HCT116 (cell line): ENCODE results near the gene PPP2CA. TPM values are rescaled to one million over a fixed set of nuclear protein-coding genes. Genes with fewer than 3 reads are reported as not detected.

Source experiments
- ATAC-seq: fragments of 200-7000 bp; cut with Tn5 transposase; 2 replicates; pipeline ENCODE4 v1.9.1; 2020; ENCODE audit warnings: mild to moderate bottlenecking, moderate library complexity
- BruUV-seq: library from RNA; stranded (reverse); fragments of 400-500 nt; replicated peaks from 2 replicates; lab custom pipeline; 2021; lab: Mats Ljungman, UMichigan
- CTCF ChIA-PET: fragments of 300-600 bp; sonication (Branson Sonifier 250); formaldehyde crosslinking; loops from one replicate; lab custom pipeline; 2021; ENCODE audit warnings: antibody characterized with exemption; lab: Charles Lee
- POLR2A ChIA-PET: fragments of 300-600, 350-600 bp; sonication (Branson Sonifier 250); formaldehyde crosslinking; loops from one replicate; lab custom pipeline; 2021; ENCODE audit warnings: antibody characterized with exemption; lab: Charles Lee
- RAD21 ChIA-PET, 2 experiments: fragments of 300-600 bp; sonication (Branson Sonifier 250); formaldehyde crosslinking; loops; one replicate each; lab custom pipeline; 2023; ENCODE audit warnings: low total read pairs in 2 of 2; ENCODE audit not compliant: uncharacterized antibody in 2 of 2, unreplicated experiment in 2 of 2, low non-redundant PET in 1 of 2; lab: Charles Lee
- DNase-seq: peaks from one replicate; pipeline ENCODE4 v3.0.0-alpha.2; 2010; ENCODE audit warnings: low read depth, low spot score
- H2AFZ ChIP-seq: fragments of 200-600 bp; shearing (Covaris generic), sonication (generic); 2 replicates; pipeline ENCODE4 v1.6.1; 2017; ENCODE audit warnings: low read depth, mixed run types, mixed read lengths, antibody characterized with exemption, low read length; ENCODE audit not compliant: poor library complexity, severe bottlenecking
- H3K27ac ChIP-seq: 2 replicates; pipeline ENCODE4 v1.5.1; 2012; ENCODE audit warnings: low read depth, low read length
- H3K27me3 ChIP-seq: fragments of 200-600 bp; sonication (generic); 2 replicates; pipeline ENCODE4 v1.6.1; 2016; ENCODE audit warnings: mixed run types, low read length, mixed read lengths; ENCODE audit not compliant: insufficient read depth
- H3K36me3 ChIP-seq, 2 experiments: fragments of 200-500 bp in 1 of 2; fragments of 200-600 bp in 1 of 2; sonication (Bioruptor generic) in 1 of 2; sonication (generic) in 1 of 2; 2 replicates each; pipeline versions ENCODE4 v1.5.1 to v1.6.1; 2014 to 2016; ENCODE audit warnings: low read length in 2 of 2, inconsistent platforms in 1 of 2, mixed read lengths in 1 of 2, mixed run types in 1 of 2; ENCODE audit not compliant: insufficient read depth in 2 of 2, control insufficient read depth in 1 of 2
- H3K4me1 ChIP-seq, 2 experiments: fragments of 200-600 bp in 1 of 2; sonication (generic) in 1 of 2; 2 replicates each; pipeline versions ENCODE4 v1.5.1 to v1.6.1; 2012 to 2017; ENCODE audit warnings: low read length in 2 of 2, inconsistent platforms in 1 of 2, mild to moderate bottlenecking in 1 of 2, mixed read lengths in 1 of 2, mixed run types in 1 of 2, moderate library complexity in 1 of 2; ENCODE audit not compliant: insufficient read depth in 2 of 2, control insufficient read depth in 1 of 2
- H3K4me2 ChIP-seq: fragments of 200-600 bp; sonication (generic); 2 replicates; pipeline ENCODE4 v1.6.1; 2017; ENCODE audit warnings: mixed run types, low read length, mixed read lengths
- H3K4me3 ChIP-seq, 2 experiments: fragments of 200-600 bp in 1 of 2; sonication (generic) in 1 of 2; replicated peaks in 1 of 2; 2 replicates each; pipeline ENCODE4 v1.5.1; 2011 to 2016; ENCODE audit warnings: low read length in 2 of 2, control low read depth in 1 of 2, low read depth in 1 of 2, mild to moderate bottlenecking in 1 of 2, mixed read lengths in 1 of 2, mixed run types in 1 of 2
- H3K79me2 ChIP-seq: fragments of 200-600 bp; sonication (generic); 2 replicates; pipeline ENCODE4 v1.6.1; 2017; ENCODE audit warnings: mild to moderate bottlenecking, mixed run types, low read length, moderate library complexity, mixed read lengths; ENCODE audit not compliant: insufficient read depth
- H3K9ac ChIP-seq: fragments of 200-600 bp; sonication (generic); 2 replicates; pipeline ENCODE4 v1.6.1; 2016; ENCODE audit warnings: low read length, mixed read lengths
- H3K9me2 ChIP-seq: fragments of 200-600 bp; sonication (generic), shearing (Covaris generic); 2 replicates; pipeline ENCODE4 v1.6.1; 2017; ENCODE audit warnings: mixed run types, mild to moderate bottlenecking, moderate library complexity; ENCODE audit not compliant: insufficient read depth
- H3K9me3 ChIP-seq, 2 experiments: fragments of 200-500 bp in 1 of 2; fragments of 200-600 bp in 1 of 2; sonication (Bioruptor generic) in 1 of 2; sonication (generic) in 1 of 2; 2 replicates each; pipeline ENCODE4 v1.6.1; 2014 to 2017; ENCODE audit warnings: low read length in 2 of 2, mixed read lengths in 2 of 2, inconsistent platforms in 1 of 2, low read depth in 1 of 2, mild to moderate bottlenecking in 1 of 2, mixed run types in 1 of 2, moderate library complexity in 1 of 2; ENCODE audit not compliant: control insufficient read depth in 1 of 2, insufficient read depth in 1 of 2
- H4K20me1 ChIP-seq: fragments of 200-600 bp; sonication (generic), shearing (Covaris generic); 2 replicates; pipeline ENCODE4 v1.6.1; 2017; ENCODE audit warnings: mixed run types, mild to moderate bottlenecking, moderate library complexity; ENCODE audit not compliant: insufficient read depth
- ATF3 ChIP-seq: IDR thresholded peaks from 2 replicates; pipeline ENCODE4 v1.6.1; 2012
- CBX3 ChIP-seq: IDR thresholded peaks from 2 replicates; pipeline ENCODE4 v1.6.1; 2012; ENCODE audit warnings: low read depth
- CTCF ChIP-seq, 3 experiments: fragments of 200-600 bp in 1 of 3; sonication (generic) in 1 of 3; IDR thresholded peaks in 2 of 3; conservative IDR thresholded peaks in 1 of 3; 2 replicates each; pipeline ENCODE4 v1.5.1; 2012 to 2017; ENCODE audit warnings: low read depth in 2 of 3, low read length in 2 of 3, antibody characterized with exemption in 1 of 3, borderline replicate concordance in 1 of 3, control low read depth in 1 of 3, mild to moderate bottlenecking in 1 of 3, mixed read lengths in 1 of 3, mixed run types in 1 of 3, moderate library complexity in 1 of 3; ENCODE audit not compliant: insufficient read depth in 1 of 3
- EGR1 ChIP-seq: IDR thresholded peaks from 2 replicates; pipeline ENCODE4 v1.6.1; 2012; ENCODE audit warnings: low read depth
- ELF1 ChIP-seq: IDR thresholded peaks from 2 replicates; pipeline ENCODE4 v1.6.1; 2012; ENCODE audit warnings: low read depth, borderline replicate concordance
- EZH2 ChIP-seq: fragments of 200-600 bp; sonication (generic); IDR thresholded peaks from 2 replicates; pipeline ENCODE4 v1.6.1; 2017; ENCODE audit warnings: antibody characterized with exemption, mixed run types
- EZH2phosphoT487 ChIP-seq: fragments of 200-600 bp; IDR thresholded peaks from 2 replicates; pipeline ENCODE4 v1.6.1; 2018; ENCODE audit warnings: antibody characterized with exemption, borderline replicate concordance
- FOSL1 ChIP-seq: IDR thresholded peaks from 2 replicates; pipeline ENCODE4 v1.6.1; 2012; ENCODE audit warnings: low read depth
- JUND ChIP-seq: IDR thresholded peaks from 2 replicates; pipeline ENCODE4 v1.6.1; 2012
- MAX ChIP-seq: IDR thresholded peaks from 2 replicates; pipeline ENCODE4 v1.6.1; 2012
- POLR2A ChIP-seq: IDR thresholded peaks from 2 replicates; pipeline ENCODE4 v1.7.0; 2011; ENCODE audit warnings: borderline replicate concordance; ENCODE audit not compliant: insufficient read depth, insufficient read length; ENCODE audit errors: extremely low read depth
- SIN3A ChIP-seq: IDR thresholded peaks from 2 replicates; pipeline ENCODE4 v1.6.1; 2012; ENCODE audit warnings: low read depth
- SRF ChIP-seq: IDR thresholded peaks from 2 replicates; pipeline ENCODE4 v1.6.1; 2012; ENCODE audit warnings: low read depth
- TCF7L2 ChIP-seq: IDR thresholded peaks from 2 replicates; pipeline ENCODE4 v1.7.0; 2011; ENCODE audit warnings: borderline replicate concordance, inconsistent platforms; ENCODE audit not compliant: insufficient read depth, insufficient read length; ENCODE audit errors: extremely low read depth
- YY1 ChIP-seq: IDR thresholded peaks from 2 replicates; pipeline ENCODE4 v1.6.1; 2011; ENCODE audit warnings: low read length, low read depth, moderate library complexity, mild to moderate bottlenecking; ENCODE audit not compliant: insufficient replicate concordance; ENCODE audit errors: extremely low read depth
- ZBTB33 ChIP-seq: IDR thresholded peaks from 2 replicates; pipeline ENCODE4 v1.6.1; 2011; ENCODE audit warnings: mild to moderate bottlenecking, low read length, moderate library complexity; ENCODE audit not compliant: insufficient replicate concordance; ENCODE audit errors: extremely low read depth
- ZNF274 ChIP-seq: fragments of 200-500 bp; sonication (Bioruptor generic); IDR thresholded peaks from 2 replicates; pipeline ENCODE4 v1.6.1; 2014; ENCODE audit warnings: mild to moderate bottlenecking, low read depth, low read length, inconsistent platforms
- intact Hi-C: fragments of 100-400 bp; cut with micrococcal nuclease; formaldehyde crosslinking; loops from 2 replicates; pipeline ENCODE4 v1.10.0; 2022
- total RNA-seq: library from RNA; stranded (reverse); gene quantifications from one replicate; pipeline ENCODE4 v1.2.1, GENCODE V29; 2021; ENCODE audit not compliant: unreplicated experiment

The PPP2CA gene
- total RNA-seq, 1 experiment from 2014 or later: 167 TPM

GRCh38 chr5:134203630-134204029 lies 22.2 kb downstream of the PPP2CA start (continued):
- TF ChIP-seq ZBTB33 (no peak), YY1 (no peak), FOSL1 (no peak)

GRCh38 chr5:134195666-134196065 lies 30.2 kb downstream of the PPP2CA start:
- Histone ChIP-seq H3K27me3 (no peaks in the 10 kb centered on the region), H3K4me1 (no peaks in the 10 kb centered on the region), H3K9me2 (no peaks in the 10 kb centered on the region), H2AFZ (no peak overlapping the region), H4K20me1 (0 out of 2 replicates have a peak, but pooled peaks cover 4% of the 10 kb centered on the region), H3K79me2 (peaks cover 33% of the 10 kb centered on the region), H3K9me3 (no peaks in the 10 kb centered on the region), H3K9ac (no peak overlapping the region), H3K36me3 (peaks cover 32 to 49% of the 10 kb centered on the region in 2 experiments), H3K27ac (no peak overlapping the region), H3K4me3 (no peak overlapping the region), H3K4me2 (no peak overlapping the region)
- ATAC-seq: no peak
- POLR2A ChIA-PET: no interaction called here
- DNase-seq: no peak
- intact Hi-C loops: no loop called here
- BruUV-seq: no TSS peak
- CTCF ChIA-PET: no interaction called here
- RAD21 ChIA-PET: no interaction called here
- TF ChIP-seq MAX: no peak
- TF ChIP-seq EZH2phosphoT487: no peak
- no peak for TF ChIP-seq CTCF (IDR thresholded peaks at IDR 0.05 in 2 of 3, conservative IDR thresholded peaks at IDR 0.05 in 1 of 3; ENCODE audit: borderline replicate concordance in 1 of 3, insufficient read depth in 1 of 3, low read depth in 2 of 3, low read length in 2 of 3)
- TF ChIP-seq EGR1: no peak
- TF ChIP-seq EZH2: no peak
- TF ChIP-seq CBX3: no peak
- TF ChIP-seq SRF: no peak
- TF ChIP-seq FOSL1: no peak
- TF ChIP-seq JUND: no peak
- no peak for TF ChIP-seq SIN3A
- no peak for TF ChIP-seq TCF7L2
- TF ChIP-seq ZNF274: no peak
- TF ChIP-seq ATF3: no peak
- no peak for TF ChIP-seq ELF1
- no peak for TF ChIP-seq POLR2A
- no peak for TF ChIP-seq ZBTB33
